ENCODE data around the gene PDZRN3.

The PDZRN3 gene

GRCh38 chr3:73550032-73550431, 74.7 kb downstream of the PDZRN3 start:
- TF ChIP-seq ZNF70 (CRISPR knock-in tag; IDR thresholded peaks at IDR 0.05) (no peak), GLIS3 (CRISPR knock-in tag; IDR thresholded peaks at IDR 0.05) (no peak), BACH2 (CRISPR knock-in tag; IDR thresholded peaks at IDR 0.05; ENCODE audit: borderline replicate concordance) (no peak), ZFP3 (CRISPR knock-in tag; IDR thresholded peaks at IDR 0.05) (no peak)
- no peak for ATAC-seq

GRCh38 chr3:73549051-73549600, 75.6 kb downstream of the PDZRN3 start:
- TF ChIP-seq ZNF70 (CRISPR knock-in tag; IDR thresholded peaks at IDR 0.05) (no peak), RARB (CRISPR knock-in tag; IDR thresholded peaks at IDR 0.05) (no peak), PATZ1 (CRISPR knock-in tag; IDR thresholded peaks at IDR 0.05; ENCODE audit: borderline replicate concordance) (no peak), BACH2 (CRISPR knock-in tag; IDR thresholded peaks at IDR 0.05; ENCODE audit: borderline replicate concordance) (no peak), CREB5 (CRISPR knock-in tag; IDR thresholded peaks at IDR 0.05; ENCODE audit: low read depth) (no peak), ZC3H10 (CRISPR knock-in tag; IDR thresholded peaks at IDR 0.05) (no peak), TOX (CRISPR knock-in tag; IDR thresholded peaks at IDR 0.05; ENCODE audit: borderline replicate concordance) (no peak), POU6F1 (CRISPR knock-in tag; IDR thresholded peaks at IDR 0.05; ENCODE audit: borderline replicate concordance, low read depth) (no peak), CSDC2 (CRISPR knock-in tag; IDR thresholded peaks at IDR 0.05) (no peak), CSRNP3 (CRISPR knock-in tag; IDR thresholded peaks at IDR 0.05) (no peak), TCF4 (CRISPR knock-in tag; IDR thresholded peaks at IDR 0.05; ENCODE audit: borderline replicate concordance) (no peak), ESRRG (CRISPR knock-in tag; IDR thresholded peaks at IDR 0.05) (no peak), ARNTL (CRISPR knock-in tag; IDR thresholded peaks at IDR 0.05; ENCODE audit: borderline replicate concordance, low read depth) (no peak), OSR1 (CRISPR knock-in tag; IDR thresholded peaks at IDR 0.05) (no peak), GLIS3 (CRISPR knock-in tag; IDR thresholded peaks at IDR 0.05) (no peak), ZFP3 (CRISPR knock-in tag; IDR thresholded peaks at IDR 0.05) (no peak)
- no peak for ATAC-seq

GRCh38 chr3:73548436-73548835, 76.3 kb downstream of the PDZRN3 start:
- no peak for TF ChIP-seq ARNTL (CRISPR knock-in tag; IDR thresholded peaks at IDR 0.05; ENCODE audit: borderline replicate concordance, low read depth)
- no peak for TF ChIP-seq ZFP3 (CRISPR knock-in tag; IDR thresholded peaks at IDR 0.05)
- ATAC-seq: peak; percentile 23; the same call in 2 of the 3 replicates

- TF ChIP-seq ZFP3 (CRISPR knock-in tag; IDR thresholded peaks at IDR 0.05) (peak; percentile 42; the same call in 1 of the 2 replicates), BACH2 (CRISPR knock-in tag; IDR thresholded peaks at IDR 0.05; ENCODE audit: borderline replicate concordance) (no peak)
- ATAC-seq: peak; percentile 83
These were observed 77.1 kb downstream of the PDZRN3 start for GRCh38 chr3:73547427-73548248.

- ATAC-seq: peak; percentile 77
- TF ChIP-seq GLIS3 (CRISPR knock-in tag; IDR thresholded peaks at IDR 0.05): no peak
- no peak for TF ChIP-seq POU6F1 (CRISPR knock-in tag; IDR thresholded peaks at IDR 0.05; ENCODE audit: borderline replicate concordance, low read depth)
- TF ChIP-seq ZNF70 (CRISPR knock-in tag; IDR thresholded peaks at IDR 0.05): no peak
- no peak for TF ChIP-seq ARNTL (CRISPR knock-in tag; IDR thresholded peaks at IDR 0.05; ENCODE audit: borderline replicate concordance, low read depth)
- no peak for TF ChIP-seq RARB (CRISPR knock-in tag; IDR thresholded peaks at IDR 0.05)
These were observed 77.8 kb downstream of the PDZRN3 start for GRCh38 chr3:73546961-73547360.
